NCI-H526 treated with DMSO at 0.1 percent for 48 hours (cell line): Measurements from ENCODE around the gene TMEM117.
A peak's percentile ranks its signal among the peaks of the same experiment; 100 is the strongest.

ENCODE experiments used
- DNase-seq: peaks from one replicate; lab custom pipeline; 2025; lab: John Stamatoyannopoulos, UW

The TMEM117 gene

GRCh38 chr12:43835656-43836474 is at the start of gene TMEM117:
TMEM117 (plus strand) TSS chr12:43836081.
- peak; percentile 81 for DNase-seq

- no peak for DNase-seq
Observed at GRCh38 chr12:43786899-43787693, 48.8 kb upstream of the TMEM117 start.

- no peak for DNase-seq
Observed at GRCh38 chr12:43789941-43790340, 45.9 kb upstream of the TMEM117 start.

- no peak for DNase-seq
Observed at GRCh38 chr12:43795716-43796280, 40.1 kb upstream of the TMEM117 start.

- no peak for DNase-seq
Observed at GRCh38 chr12:43797561-43798217, 38.2 kb upstream of the TMEM117 start.

- peak; percentile 60 for DNase-seq
Observed at GRCh38 chr12:43805149-43805859, 30.6 kb upstream of the TMEM117 start.

- DNase-seq, result peak; percentile 75
Observed at GRCh38 chr12:43805860-43806736, 29.8 kb upstream of the TMEM117 start, which contains the start of gene TWF1. TWF1 (minus strand) TSS chr12:43806317; CDS start chr12:43806245, 72 bp downstream.

- DNase-seq, result no peak
Observed at GRCh38 chr12:43806737-43807072, 29.2 kb upstream of the TMEM117 start.

GRCh38 chr12:43807386-43807785 is 28.5 kb upstream of the TMEM117 start:
- DNase-seq, result no peak

- DNase-seq, result no peak
Observed at GRCh38 chr12:43812057-43812456, 23.8 kb upstream of the TMEM117 start.

GRCh38 chr12:43812926-43813325 is 23.0 kb upstream of the TMEM117 start:
- DNase-seq, result no peak

GRCh38 chr12:43815416-43815815 is 20.5 kb upstream of the TMEM117 start:
- peak; percentile 39 for DNase-seq

- DNase-seq, result no peak
Observed at GRCh38 chr12:43816168-43816567, 19.7 kb upstream of the TMEM117 start.

- no peak for DNase-seq
Observed at GRCh38 chr12:43824207-43824775, 11.6 kb upstream of the TMEM117 start.

- no peak for DNase-seq
Observed at GRCh38 chr12:43826681-43827080, 9.2 kb upstream of the TMEM117 start.

- no peak for DNase-seq
Observed at GRCh38 chr12:43827093-43827492, 8.8 kb upstream of the TMEM117 start.

GRCh38 chr12:43832463-43833168 is 3.3 kb upstream of the TMEM117 start:
- DNase-seq, result no peak

GRCh38 chr12:43835264-43835655 is 621 bp upstream of the TMEM117 start:
- peak; percentile 35 for DNase-seq

GRCh38 chr12:43836475-43836989 is 651 bp downstream of the TMEM117 start:
- peak; percentile 81 for DNase-seq
